Measurements from ENCODE around the gene CITED1. TPM values are rescaled to one million over a fixed set of nuclear protein-coding genes. Genes with fewer than 3 reads are reported as not detected.

CITED1 gene
- total and polyA plus RNA-seq, 2 of the 13 experiments (the other 11 are each of a cell fraction or from before 2014, with no cell fraction given), result 0.09 TPM; not detected in 1

DNA sequence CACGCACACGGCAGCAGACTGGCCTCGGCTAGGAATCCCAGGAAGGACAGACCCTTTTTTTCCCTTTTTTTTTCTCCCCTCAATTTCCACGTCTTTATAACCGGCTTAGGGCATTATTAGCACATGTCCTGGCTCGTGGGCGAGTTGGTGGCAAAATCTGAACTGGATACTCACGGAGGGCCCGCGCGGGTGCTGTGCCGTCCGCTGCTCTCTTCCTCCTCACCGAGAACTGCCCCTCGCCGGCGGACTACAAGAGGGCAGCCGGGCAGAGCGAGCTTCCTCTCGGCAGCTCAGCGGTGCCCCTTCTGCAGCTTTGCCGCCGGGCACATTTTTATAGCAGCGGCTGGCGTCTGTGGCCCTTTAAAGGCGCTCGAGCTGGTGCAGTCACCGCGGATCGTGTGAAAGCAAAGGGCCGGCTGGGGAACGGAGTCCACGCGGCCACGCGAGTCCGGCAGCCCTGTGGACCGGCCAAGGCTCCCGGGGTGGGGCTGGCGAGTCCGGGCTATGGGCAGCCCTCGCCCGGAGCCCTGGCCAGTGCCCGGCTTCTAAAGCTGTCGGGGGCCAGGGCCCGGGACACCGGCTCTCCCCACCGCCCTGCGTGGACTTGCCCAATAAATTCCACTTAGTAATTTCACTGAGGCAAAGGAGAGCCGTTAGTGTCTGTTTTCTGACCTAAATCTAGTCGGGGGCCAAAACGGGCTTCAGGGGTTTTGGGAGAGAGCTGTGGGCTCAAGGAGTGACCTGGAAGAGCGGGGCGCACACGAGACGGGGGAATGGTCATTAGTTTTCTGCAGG is 1.3 kb upstream of the CITED1 start (continued):
- TF ChIP-seq ZBTB20 (CRISPR knock-in tag; IDR thresholded peaks at IDR 0.05; ENCODE audit: borderline replicate concordance, low read depth) (no peak), BCL6 (CRISPR knock-in tag; IDR thresholded peaks at IDR 0.05) (peak; percentile 85)
- TF ChIP-seq, protein P1, sequence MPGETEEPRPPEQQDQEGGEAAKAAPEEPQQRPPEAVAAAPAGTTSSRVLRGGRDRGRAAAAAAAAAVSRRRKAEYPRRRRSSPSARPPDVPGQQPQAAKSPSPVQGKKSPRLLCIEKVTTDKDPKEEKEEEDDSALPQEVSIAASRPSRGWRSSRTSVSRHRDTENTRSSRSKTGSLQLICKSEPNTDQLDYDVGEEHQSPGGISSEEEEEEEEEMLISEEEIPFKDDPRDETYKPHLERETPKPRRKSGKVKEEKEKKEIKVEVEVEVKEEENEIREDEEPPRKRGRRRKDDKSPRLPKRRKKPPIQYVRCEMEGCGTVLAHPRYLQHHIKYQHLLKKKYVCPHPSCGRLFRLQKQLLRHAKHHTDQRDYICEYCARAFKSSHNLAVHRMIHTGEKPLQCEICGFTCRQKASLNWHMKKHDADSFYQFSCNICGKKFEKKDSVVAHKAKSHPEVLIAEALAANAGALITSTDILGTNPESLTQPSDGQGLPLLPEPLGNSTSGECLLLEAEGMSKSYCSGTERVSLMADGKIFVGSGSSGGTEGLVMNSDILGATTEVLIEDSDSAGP (CRISPR knock-in tag; IDR thresholded peaks at IDR 0.05; ENCODE audit: borderline replicate concordance), result peak; percentile 97

- Histone ChIP-seq H3K4me1 (ENCODE audit: insufficient read depth, low read length) (peaks cover 30% of the 10 kb centered on the region), H3K9ac (ENCODE audit: insufficient read depth, low read depth, low read length) (no peak overlapping the region), H3K4me2 (ENCODE audit: low read depth, low read length) (peak overlapping the region; percentile 72), H4K20me1 (ENCODE audit: insufficient read depth, low read length) (no peaks in the 10 kb centered on the region), H3K4me3 (replicated peaks in 1 of 3; ENCODE audit: insufficient read depth in 1 of 3, low read depth in 2 of 3, low read length in 3 of 3) (peak overlapping the region in 2 of 3 experiments; percentile 43 to 60; a peak in 4 of 6 replicates), H3K79me2 (ENCODE audit: insufficient read depth, low read length) (no peaks in the 10 kb centered on the region), H2AFZ (ENCODE audit: low read length) (no peak overlapping the region), H3K27ac (ENCODE audit: extremely low read length, insufficient read depth, low read length) (no peak overlapping the region), H3K27me3 (ENCODE audit: control insufficient read depth in 1 of 2, insufficient read depth in 2 of 2, low read length in 2 of 2) (peaks cover 6 to 55% of the 10 kb centered on the region in 2 experiments; a peak in 4 of 5 replicates), H3K9me3 (ENCODE audit: low read length) (no peaks in the 10 kb centered on the region), H3K36me3 (replicated peaks in 1 of 2; ENCODE audit: control insufficient read depth in 1 of 2, insufficient read depth in 2 of 2, low read length in 2 of 2) (no peaks in the 10 kb centered on the region)
- peak; percentile 20 for ATAC-seq
- no CpG with 5 or more reads among the region's 92 CpGs for WGBS (ENCODE audit: low lambda C conversion rate)
- BruUV-seq (replicated peaks), result no TSS peak
- POLR2A ChIA-PET, result no interaction called here
- in situ Hi-C loops (cut with HindIII; ENCODE audit: extremely low pct_ligation_motif_present, low pct_unique_long_range_greater_than_20kb), result loop anchor here (10.0 kb wide), 1 partner anchor 239 kb away; no protein-coding TSS in a partner anchor
- DNase-seq (ENCODE audit: low spot score), result no peak
- FAIRE-seq, result no peak
- CTCF ChIA-PET (ENCODE audit: low intra/inter-chr PET ratio, low total read pairs), result no interaction called here
- intact Hi-C loops (cut with micrococcal nuclease; ENCODE audit: unreplicated experiment), result no loop called here
- TF ChIP-seq SPEN (CRISPR knock-in tag; IDR thresholded peaks at IDR 0.05; ENCODE audit: low read depth), result no peak
- no peak for TF ChIP-seq HNF4A (CRISPR knock-in tag; IDR thresholded peaks at IDR 0.05)
- TF ChIP-seq AGO2 (optimal IDR thresholded peaks at IDR 0.05; ENCODE audit: low read depth, low read length), result no peak
- no peak for TF ChIP-seq ZFP41 (CRISPR knock-in tag; IDR thresholded peaks at IDR 0.05; ENCODE audit: borderline replicate concordance)
- no peak for TF ChIP-seq CC2D1A (CRISPR knock-in tag; IDR thresholded peaks at IDR 0.05)
- no peak for TF ChIP-seq ZNF660 (CRISPR knock-in tag; IDR thresholded peaks at IDR 0.05; ENCODE audit: borderline replicate concordance, low read depth)
- TF ChIP-seq, protein P2, sequence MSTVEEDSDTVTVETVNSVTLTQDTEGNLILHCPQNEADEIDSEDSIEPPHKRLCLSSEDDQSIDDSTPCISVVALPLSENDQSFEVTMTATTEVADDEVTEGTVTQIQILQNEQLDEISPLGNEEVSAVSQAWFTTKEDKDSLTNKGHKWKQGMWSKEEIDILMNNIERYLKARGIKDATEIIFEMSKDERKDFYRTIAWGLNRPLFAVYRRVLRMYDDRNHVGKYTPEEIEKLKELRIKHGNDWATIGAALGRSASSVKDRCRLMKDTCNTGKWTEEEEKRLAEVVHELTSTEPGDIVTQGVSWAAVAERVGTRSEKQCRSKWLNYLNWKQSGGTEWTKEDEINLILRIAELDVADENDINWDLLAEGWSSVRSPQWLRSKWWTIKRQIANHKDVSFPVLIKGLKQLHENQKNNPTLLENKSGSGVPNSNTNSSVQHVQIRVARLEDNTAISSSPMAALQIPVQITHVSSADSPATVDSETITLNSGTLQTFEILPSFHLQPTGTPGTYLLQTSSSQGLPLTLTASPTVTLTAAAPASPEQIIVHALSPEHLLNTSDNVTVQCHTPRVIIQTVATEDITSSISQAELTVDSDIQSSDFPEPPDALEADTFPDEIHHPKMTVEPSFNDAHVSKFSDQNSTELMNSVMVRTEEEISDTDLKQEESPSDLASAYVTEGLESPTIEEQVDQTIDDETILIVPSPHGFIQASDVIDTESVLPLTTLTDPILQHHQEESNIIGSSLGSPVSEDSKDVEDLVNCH (CRISPR knock-in tag; IDR thresholded peaks at IDR 0.05), result no peak
- TF ChIP-seq GPN1 (CRISPR knock-in tag; IDR thresholded peaks at IDR 0.05; ENCODE audit: borderline replicate concordance), result no peak
Measured at GRCh38 chrX:72306085-72306801, 529 bp upstream of the CITED1 start.
